K562 (cell line): ENCODE measurements around the gene TMEM25. TPM values are rescaled to one million over a fixed set of nuclear protein-coding genes. Genes with fewer than 3 reads are reported as not detected.

Source experiments
- ATAC-seq: fragments of 200-7000 bp; cut with Tn5 transposase; 3 replicates; pipeline ENCODE4 v1.9.1; 2020; ENCODE audit warnings: moderate library complexity
- BruUV-seq: library from RNA; stranded (reverse); fragments of 400-500 nt; replicated peaks from 2 replicates; lab custom pipeline; 2021; lab: Mats Ljungman, UMichigan
- CTCF ChIA-PET: fragments of 300-600 bp; formaldehyde crosslinking; extraction: SDS; loops from one replicate; lab custom pipeline; 2021; ENCODE audit warnings: low intra/inter-chr PET ratio; lab: Yijun Ruan, JAX
- POLR2A ChIA-PET: fragments of 300-600, 350-650 bp; sonication (Branson Sonifier 250); formaldehyde crosslinking; extraction: SDS; loops from one replicate; lab custom pipeline; 2021; ENCODE audit warnings: antibody characterized with exemption, inconsistent platforms; lab: Yijun Ruan, JAX
- DNase-seq, 4 experiments: peaks; one replicate each; pipeline versions ENCODE4 v3.0.0 to v3.0.0-alpha.2; 2011 to 2018; ENCODE audit warnings: low spot score in 3 of 4, mixed read lengths in 3 of 4; ENCODE audit errors: extremely low read depth in 1 of 4
- FAIRE-seq: peaks from 2 replicates; lab custom pipeline; 2011; peaks lifted over from hg19 to GRCh38; lab: Jason Lieb, UNC
- H2AFZ ChIP-seq: 2 replicates; pipeline ENCODE4 v1.6.0; 2011; ENCODE audit warnings: low read depth, low read length, control low read depth, inconsistent platforms
- H3K27ac ChIP-seq: fragments of 200-600 bp; 3 replicates; pipeline ENCODE4 v1.8.0; 2011; ENCODE audit warnings: low read depth, mild to moderate bottlenecking, control low read depth, inconsistent platforms, low read length, moderate library complexity, mixed read lengths; ENCODE audit errors: extremely low read depth
- H3K27me3 ChIP-seq, 2 experiments: fragments of 300-600 bp in 1 of 2; 2 replicates in 1 of 2; 3 replicates in 1 of 2; pipeline versions ENCODE4 v1.6.0 to v1.8.0; 2011; ENCODE audit warnings: inconsistent platforms in 2 of 2, low read length in 2 of 2, mild to moderate bottlenecking in 1 of 2, mixed read lengths in 1 of 2, moderate library complexity in 1 of 2; ENCODE audit not compliant: control insufficient read depth in 2 of 2, insufficient read depth in 2 of 2
- H3K36me3 ChIP-seq: fragments of 300-600 bp; 3 replicates; pipeline ENCODE4 v1.8.0; 2011; ENCODE audit warnings: mild to moderate bottlenecking, low read length, inconsistent platforms; ENCODE audit not compliant: control insufficient read depth, insufficient read depth
- H3K4me1 ChIP-seq, 2 experiments: fragments of 200-600 bp in 1 of 2; replicated peaks in 1 of 2; 2 replicates in 1 of 2; 3 replicates in 1 of 2; pipeline versions ENCODE4 v1.5.1 to v1.8.0; 2011; ENCODE audit warnings: inconsistent platforms in 2 of 2, low read length in 2 of 2, mild to moderate bottlenecking in 1 of 2, mixed read lengths in 1 of 2, moderate library complexity in 1 of 2; ENCODE audit not compliant: control insufficient read depth in 2 of 2, insufficient read depth in 2 of 2
- H3K4me2 ChIP-seq: 2 replicates; pipeline ENCODE4 v1.6.1; 2011; ENCODE audit warnings: low read length, control low read depth, inconsistent platforms, mixed read lengths; ENCODE audit not compliant: insufficient read depth
- H3K4me3 ChIP-seq: fragments of 200-600 bp; sonication (generic), shearing (Covaris generic); 2 replicates; pipeline ENCODE4 v1.5.1; 2016; ENCODE audit warnings: control low read depth, inconsistent platforms
- H3K79me2 ChIP-seq: fragments of 200-600 bp; 3 replicates; pipeline ENCODE4 v1.8.0; 2011; ENCODE audit warnings: low read length, inconsistent platforms; ENCODE audit not compliant: control insufficient read depth, insufficient read depth
- H3K9ac ChIP-seq, 2 experiments: 2 replicates each; pipeline versions ENCODE4 v1.6.0 to v1.6.1; 2011; ENCODE audit warnings: low read depth in 2 of 2, low read length in 2 of 2, control low read depth in 1 of 2, inconsistent platforms in 1 of 2, mild to moderate bottlenecking in 1 of 2, mixed read lengths in 1 of 2; ENCODE audit not compliant: insufficient read depth in 1 of 2
- H3K9me1 ChIP-seq: one replicate; pipeline ENCODE4 v1.6.0; 2011; ENCODE audit warnings: inconsistent platforms, mild to moderate bottlenecking, low read length, moderate library complexity; ENCODE audit not compliant: control insufficient read depth, insufficient read depth
- H3K9me3 ChIP-seq: replicated peaks from 2 replicates; pipeline ENCODE4 v1.5.1; 2011; ENCODE audit warnings: low read depth, low read length, inconsistent platforms; ENCODE audit not compliant: control insufficient read depth, insufficient read depth
- H4K20me1 ChIP-seq: replicated peaks from 2 replicates; pipeline ENCODE4 v1.6.1; 2011; ENCODE audit warnings: low read length, inconsistent platforms, mixed read lengths; ENCODE audit not compliant: control insufficient read depth, insufficient read depth
- COPS2 ChIP-seq: fragments of 450-650 bp; conservative IDR thresholded peaks from 2 replicates; pipeline ENCODE4 v1.6.1; 2016; ENCODE audit warnings: mild to moderate bottlenecking, moderate library complexity
- RBBP5 ChIP-seq: fragments of 200-600 bp; sonication (generic); IDR thresholded peaks from 2 replicates; pipeline ENCODE4 v1.6.1; 2012; ENCODE audit warnings: borderline replicate concordance, mild to moderate bottlenecking, low read length, control low read depth, inconsistent platforms; ENCODE audit not compliant: insufficient read depth, poor library complexity, severe bottlenecking
- TCF15 ChIP-seq: fragments of 250-450 bp; sonication (Bioruptor Pico); IDR thresholded peaks from 2 replicates; pipeline ENCODE4 v1.8.0; 2022; ENCODE audit warnings: moderate library complexity, mild to moderate bottlenecking, inconsistent platforms
- TRIM24 ChIP-seq, 2 experiments: fragments of 450-650 bp; IDR thresholded peaks; 2 replicates each; pipeline ENCODE4 v1.6.1; 2016
- YBX1 ChIP-seq: fragments of 450-650 bp; IDR thresholded peaks from 2 replicates; pipeline ENCODE4 v1.7.1; 2016; ENCODE audit warnings: mild to moderate bottlenecking
- ZBTB17 ChIP-seq: fragments of 450-650 bp; formaldehyde crosslinking; IDR thresholded peaks from 2 replicates; pipeline ENCODE4 v1.4.0; 2020; ENCODE audit warnings: mild to moderate bottlenecking
- ZFP91 ChIP-seq: sonication (generic); formaldehyde crosslinking; IDR thresholded peaks from 2 replicates; pipeline ENCODE4 v1.8.0; 2022; ENCODE audit warnings: mild to moderate bottlenecking, missing genetic modification reagents
- ZNF217 ChIP-seq: sonication (generic); formaldehyde crosslinking; IDR thresholded peaks from 2 replicates; pipeline ENCODE4 v1.8.0; 2022; ENCODE audit warnings: mild to moderate bottlenecking, missing genetic modification reagents
- ZNF282 ChIP-seq: sonication (generic); formaldehyde crosslinking; IDR thresholded peaks from 2 replicates; pipeline ENCODE4 v1.8.1; 2023; ENCODE audit warnings: missing genetic modification reagents
- ZNF79 ChIP-seq: fragments of 250-450 bp; sonication (Bioruptor Pico); IDR thresholded peaks from 2 replicates; pipeline ENCODE4 v1.4.0; 2020; ENCODE audit warnings: low read depth, mild to moderate bottlenecking, moderate library complexity
- WGBS: fragments of 100-300 bp; shearing (Covaris generic); methylation state at CpG from one replicate; pipeline ENCODE4 v1.1.6; 2016; ENCODE audit warnings: low coverage, mixed read lengths; ENCODE audit not compliant: insufficient coverage; ENCODE audit errors: missing lambda C conversion rate; 5-methylcytosine and 5-hydroxymethylcytosine counted together
- in situ Hi-C: fragments of 300-500 bp; cut with MboI; formaldehyde crosslinking; loops from 4 replicates; pipeline ENCODE4 v1.15.0; 2018; ENCODE audit warnings: inconsistent platforms, mixed read lengths
- intact Hi-C: fragments of 100-400 bp; cut with micrococcal nuclease; formaldehyde crosslinking; loops from 2 replicates; pipeline ENCODE4 v1.14.2; 2022
- polyA plus RNA-seq, 8 experiments: library from polyadenylated mRNA; depleted of rRNA in 4 of 8; stranded (reverse) in 5 of 8; unstranded in 3 of 8; fragments of >200 nt; fragmentation: Nextera tagmentation in 2 of 8; fragmentation: Illumina TruSeq in 1 of 8; extraction: Ambion mirVana in 2 of 8; extraction: Trizol in 1 of 8; gene quantifications; 2 replicates each; pipeline versions ENCODE4 v1.2.1 to v1.2.3, GENCODE V29; 2011 to 2014; ENCODE audit warnings: inconsistent platforms in 1 of 8, missing spikeins in 1 of 8
- total RNA-seq, 7 experiments: library from RNA; depleted of rRNA in 6 of 7; stranded (reverse); fragments of >200 nt in 6 of 7; fragmentation: Illumina TruSeq in 2 of 7; extraction: Trizol in 2 of 7; gene quantifications; 2 replicates each; pipeline versions ENCODE4 v1.2.1 to v1.2.3, GENCODE V29; 2011 to 2021; ENCODE audit warnings: low replicate concordance in 1 of 7

TMEM25 gene
- total and polyA plus RNA-seq, 9 of the 15 experiments (the other 6 are each of a cell fraction or from before 2014, with no cell fraction given), result 0.34 to 3.8 (median 2.0) TPM

- Histone ChIP-seq H3K79me2 (no peaks in the 10 kb centered on the region), H3K4me1 (no peaks in the 10 kb centered on the region), H2AFZ (no peak overlapping the region), H3K36me3 (peaks cover 75% of the 10 kb centered on the region), H4K20me1 (no peaks in the 10 kb centered on the region; the same call in 1 of the 2 replicates), H3K9me1 (no peaks in the 10 kb centered on the region), H3K4me2 (no peak overlapping the region), H3K27me3 (no peaks in the 10 kb centered on the region), H3K9ac (no peak overlapping the region), H3K27ac (no peak overlapping the region), H3K4me3 (no peak overlapping the region), H3K9me3 (no peaks in the 10 kb centered on the region)
- no peak for FAIRE-seq
- ChIA-PET CTCF (no interaction called here), POLR2A (no interaction called here)
- in situ Hi-C loops (no loop called here), intact Hi-C loops (no loop called here)
- no TSS peak for BruUV-seq
- ATAC-seq, result no peak
- no peak for DNase-seq
- WGBS, result 93% methylated on average over 13 of the region's 13 CpGs
- no peak for TF ChIP-seq ZNF282
- TF ChIP-seq COPS2, result no peak
- TF ChIP-seq TRIM24 (IDR thresholded peaks at IDR 0.05), result no peak
- TF ChIP-seq ZNF217, result no peak
- no peak for TF ChIP-seq ZBTB17
- no peak for TF ChIP-seq YBX1
- TF ChIP-seq RBBP5, result no peak
- TF ChIP-seq ZFP91 (CRISPR knock-in tag), result no peak
- TF ChIP-seq ZNF79 (CRISPR knock-in tag), result no peak
- no peak for TF ChIP-seq TCF15 (CRISPR knock-in tag)
These were observed 9.1 kb upstream of the TMEM25 start for GRCh38 chr11:118521892-118522311.
